ENCODE measurements around the gene ZEB2.

DNA sequence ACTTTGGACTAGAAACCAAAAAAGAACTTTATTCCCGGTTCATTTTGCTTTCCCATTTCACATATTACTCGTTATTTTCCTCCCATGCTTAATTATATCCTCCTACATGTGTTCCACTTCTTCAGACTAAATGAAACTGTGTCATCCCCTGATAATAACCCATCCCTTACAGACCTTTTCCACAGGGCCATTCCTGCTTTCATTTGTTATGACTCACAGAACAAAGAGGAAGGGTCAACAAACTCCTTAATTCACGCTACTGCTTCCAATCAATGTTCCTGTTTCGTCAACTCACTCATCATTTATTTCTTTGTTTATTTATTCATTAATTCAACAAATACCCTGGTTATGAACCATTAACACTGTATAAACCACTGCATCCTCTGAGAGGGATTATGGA is 104.5 kb downstream of the ZEB2 start:
- TF ChIP-seq CTCF (IDR thresholded peaks at IDR 0.05): no peak
- TF ChIP-seq POLR2A (IDR thresholded peaks at IDR 0.05): no peak
